Tibial artery (tissue), 4 donors: Measurements from ENCODE around the gene SEL1L3.

Experiments
- DNase-seq, 2 donors: peaks; one replicate each; pipeline ENCODE4 v3.0.0-alpha.2; 2019
- H3K27ac ChIP-seq, 2 donors: fragments of 200-600 bp; sonication (generic) in 1 of 2; 1 replicate in 1 of 2; 2 replicates in 1 of 2; pipeline ENCODE4 v1.5.1; 2018 to 2019; ENCODE audit warnings: mild to moderate bottlenecking in 1 of 2
- H3K27me3 ChIP-seq, 2 donors: fragments of 200-600 bp; sonication (generic) in 1 of 2; one replicate each; pipeline versions ENCODE4 v1.5.1 to v1.6.0; 2016 to 2019
- H3K36me3 ChIP-seq, 3 donors: fragments of 200-600 bp; sonication (generic) in 2 of 3; one replicate each; pipeline ENCODE4 v1.5.1; 2016 to 2019; ENCODE audit warnings: mild to moderate bottlenecking in 2 of 3
- H3K4me1 ChIP-seq, 4 donors: fragments of 200-600 bp; sonication (generic) in 2 of 4; 1 replicate in 3 of 4; 2 replicates in 1 of 4; pipeline ENCODE4 v1.5.1; 2016 to 2019
- H3K4me3 ChIP-seq, 2 donors: fragments of 200-600 bp; sonication (generic) in 1 of 2; 1 replicate in 1 of 2; 2 replicates in 1 of 2; pipeline ENCODE4 v1.5.1; 2018 to 2019; ENCODE audit warnings: mild to moderate bottlenecking in 2 of 2
- H3K9me3 ChIP-seq, 3 donors: fragments of 200-600 bp; sonication (generic) in 1 of 3; one replicate each; pipeline ENCODE4 v1.5.1; 2016 to 2019
- CTCF ChIP-seq, 2 experiments: fragments of 200-600 bp in 1 of 2; fragments of 450-650 bp in 1 of 2; IDR thresholded peaks; one replicate each; pipeline ENCODE4 v1.5.1; 2017 to 2019; ENCODE audit warnings: antibody characterized with exemption in 2 of 2, mild to moderate bottlenecking in 1 of 2, moderate library complexity in 1 of 2
- intact Hi-C: fragments of 100-400 bp; cut with DNase I; formaldehyde crosslinking; loops from one replicate; pipeline ENCODE4 v1.15.0; 2023; ENCODE audit warnings: low total_unique reads

The SEL1L3 gene

GRCh38 chr4:25878676-25879075, 15.9 kb upstream of the SEL1L3 start:
- Histone ChIP-seq H3K4me3 (no peak overlapping the region), H3K27ac (no peak overlapping the region), H3K4me1 (no peaks in the 10 kb centered on the region), H3K27me3 (peaks cover 0 to 10% of the 10 kb centered on the region in 2 donors), H3K9me3 (no peaks in the 10 kb centered on the region), H3K36me3 (no peaks in the 10 kb centered on the region)
- no peak for DNase-seq
- no peak for TF ChIP-seq CTCF (IDR thresholded peaks at IDR 0.05)
- intact Hi-C loops = no loop called here

GRCh38 chr4:25875281-25875745, 12.5 kb upstream of the SEL1L3 start:
- Histone ChIP-seq H3K9me3 (no peaks in the 10 kb centered on the region), H3K36me3 (no peaks in the 10 kb centered on the region), H3K4me3 (no peak overlapping the region), H3K27ac (no peak overlapping the region), H3K4me1 (no peaks in the 10 kb centered on the region), H3K27me3 (peaks cover 0 to 2% of the 10 kb centered on the region in 2 donors)
- TF ChIP-seq CTCF (IDR thresholded peaks at IDR 0.05) = no peak
- no peak for DNase-seq
- intact Hi-C loops = no loop called here

GRCh38 chr4:25874655-25875054, 11.9 kb upstream of the SEL1L3 start:
- intact Hi-C loops = no loop called here
- no peak overlapping the region for H3K27ac ChIP-seq
- no peak for TF ChIP-seq CTCF (IDR thresholded peaks at IDR 0.05)

GRCh38 chr4:25873632-25874129, 10.9 kb upstream of the SEL1L3 start:
- Histone ChIP-seq H3K4me3 (no peak overlapping the region), H3K4me1 (no peaks in the 10 kb centered on the region), H3K36me3 (no peaks in the 10 kb centered on the region), H3K27me3 (no peaks in the 10 kb centered on the region), H3K27ac (no peak overlapping the region), H3K9me3 (no peaks in the 10 kb centered on the region)
- intact Hi-C loops = no loop called here
- DNase-seq = no peak
- no peak for TF ChIP-seq CTCF (IDR thresholded peaks at IDR 0.05)

More at GRCh38 chr4:25874655-25875054, 11.9 kb upstream of the SEL1L3 start:
- no peak for DNase-seq
- H3K36me3 ChIP-seq = no peaks in the 10 kb centered on the region
- no peak overlapping the region for H3K4me3 ChIP-seq
- no peaks in the 10 kb centered on the region for H3K9me3 ChIP-seq
- peaks cover 0 to 2% of the 10 kb centered on the region in 2 donors for H3K27me3 ChIP-seq
- no peaks in the 10 kb centered on the region for H3K4me1 ChIP-seq

GRCh38 chr4:25872851-25873631, 10.3 kb upstream of the SEL1L3 start:
- Histone ChIP-seq H3K4me3 (no peak overlapping the region), H3K27me3 (no peaks in the 10 kb centered on the region), H3K4me1 (no peaks in the 10 kb centered on the region), H3K27ac (no peak overlapping the region), H3K36me3 (no peaks in the 10 kb centered on the region), H3K9me3 (no peaks in the 10 kb centered on the region)
- no peak for TF ChIP-seq CTCF (IDR thresholded peaks at IDR 0.05)
- intact Hi-C loops = no loop called here
- no peak for DNase-seq
